Stomach smooth muscle (tissue), 2 donors: ENCODE measurements around the gene KDM6B.

ENCODE experiments used
- H3K27ac ChIP-seq: one replicate; pipeline ENCODE4 v1.7.0; 2013; ENCODE audit warnings: mild to moderate bottlenecking, low read length, inconsistent platforms
- H3K27me3 ChIP-seq, 2 donors: one replicate each; pipeline ENCODE4 v1.7.0; 2013; ENCODE audit warnings: low read length in 2 of 2; ENCODE audit not compliant: insufficient read depth in 2 of 2, control insufficient read depth in 1 of 2
- H3K36me3 ChIP-seq, 2 donors: one replicate each; pipeline ENCODE4 v1.7.0; 2013; ENCODE audit warnings: low read length in 2 of 2; ENCODE audit not compliant: control insufficient read depth in 2 of 2, insufficient read depth in 2 of 2
- H3K4me1 ChIP-seq: one replicate; pipeline ENCODE4 v1.7.0; 2013; ENCODE audit warnings: low read length; ENCODE audit not compliant: control insufficient read depth, insufficient read depth
- H3K4me3 ChIP-seq, 2 donors: one replicate each; pipeline ENCODE4 v1.7.0; 2013; ENCODE audit warnings: low read length in 2 of 2
- H3K9ac ChIP-seq, 2 donors: one replicate each; pipeline ENCODE4 v1.7.0; 2013; ENCODE audit warnings: low read length in 2 of 2, mild to moderate bottlenecking in 1 of 2
- H3K9me3 ChIP-seq, 2 donors: one replicate each; pipeline ENCODE4 v1.7.0; 2013; ENCODE audit warnings: low read length in 2 of 2; ENCODE audit not compliant: control insufficient read depth in 2 of 2
- donor health status: healthy.
- donor health status: Pancreatic carcinoma.

The KDM6B gene

GRCh38 chr17:7841396-7841914 lies 7.4 kb downstream of the KDM6B start:
- no peaks in the 10 kb centered on the region for H3K9me3 ChIP-seq
- peak overlapping the region; percentile 72 to 98 for H3K9ac ChIP-seq
- H3K36me3 ChIP-seq: peaks cover 8 to 15% of the 10 kb centered on the region in 2 donors
- H3K4me3 ChIP-seq: peak overlapping the region; percentile 69 to 87
- no peaks in the 10 kb centered on the region for H3K27me3 ChIP-seq
- H3K27ac ChIP-seq: peak overlapping the region; percentile 92
- H3K4me1 ChIP-seq: peaks cover 72% of the 10 kb centered on the region

- H3K27ac ChIP-seq: peak overlapping the region; percentile 92
- H3K4me3 ChIP-seq: peak overlapping the region; percentile 69 to 87
- peak overlapping the region; percentile 87 to 98 for H3K9ac ChIP-seq
- H3K27me3 ChIP-seq: no peaks in the 10 kb centered on the region
- H3K9me3 ChIP-seq: no peaks in the 10 kb centered on the region
- H3K36me3 ChIP-seq: peaks cover 11 to 16% of the 10 kb centered on the region in 2 donors
- H3K4me1 ChIP-seq: peaks cover 67% of the 10 kb centered on the region
Observed at GRCh38 chr17:7841915-7842379, 7.9 kb downstream of the KDM6B start.

DNA sequence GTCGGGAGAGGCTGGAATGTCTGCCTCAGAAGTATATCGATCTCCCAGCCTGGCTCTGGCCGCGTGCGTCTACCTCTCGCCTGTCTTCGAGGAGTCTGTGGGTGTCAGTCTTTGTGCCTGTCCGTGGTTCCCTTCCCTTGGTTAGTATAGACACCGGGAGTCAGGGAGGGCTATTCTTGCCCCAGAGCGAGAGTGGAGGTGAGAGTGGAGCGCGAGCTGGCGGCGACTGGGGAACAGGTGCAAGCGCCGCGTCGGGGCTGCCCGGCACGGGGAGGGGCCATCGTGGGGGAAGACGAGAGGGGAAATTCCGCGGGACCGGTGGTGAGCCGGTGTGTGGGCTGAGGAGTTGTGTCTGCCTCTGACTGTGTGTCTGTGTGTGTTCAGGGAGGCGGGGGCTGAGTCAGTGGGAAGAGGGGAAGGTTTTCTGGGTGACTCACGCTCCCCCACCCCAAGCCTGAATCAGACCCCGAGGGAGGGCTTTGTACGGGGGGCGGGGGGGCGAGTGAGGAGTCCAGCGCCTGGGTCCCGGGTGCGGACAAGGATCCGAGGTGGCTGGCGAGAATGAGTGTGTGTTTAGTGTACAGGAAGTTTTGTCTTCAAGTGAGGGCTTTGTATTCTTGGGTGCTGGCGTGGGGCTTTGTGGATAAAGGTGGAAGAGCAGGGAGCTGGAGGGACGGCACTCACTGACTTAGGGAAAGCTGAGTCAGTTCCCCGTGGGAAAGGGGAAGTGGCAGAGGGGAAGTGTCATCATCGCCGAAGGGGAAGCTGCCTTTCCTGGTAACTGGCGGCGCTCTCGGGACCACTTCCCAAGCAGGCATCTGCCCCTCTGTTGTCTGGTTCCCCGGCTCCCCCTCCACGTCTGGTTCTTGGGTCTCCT lies 8.6 kb downstream of the KDM6B start:
- no peaks in the 10 kb centered on the region for H3K9me3 ChIP-seq
- H3K27ac ChIP-seq: peak overlapping the region; percentile 92
- H3K4me3 ChIP-seq: peak overlapping the region; percentile 69 to 87
- peaks cover 60% of the 10 kb centered on the region for H3K4me1 ChIP-seq
- H3K36me3 ChIP-seq: peaks cover 16 to 18% of the 10 kb centered on the region in 2 donors
- peak overlapping the region; percentile 87 to 98 for H3K9ac ChIP-seq
- H3K27me3 ChIP-seq: no peaks in the 10 kb centered on the region

DNA sequence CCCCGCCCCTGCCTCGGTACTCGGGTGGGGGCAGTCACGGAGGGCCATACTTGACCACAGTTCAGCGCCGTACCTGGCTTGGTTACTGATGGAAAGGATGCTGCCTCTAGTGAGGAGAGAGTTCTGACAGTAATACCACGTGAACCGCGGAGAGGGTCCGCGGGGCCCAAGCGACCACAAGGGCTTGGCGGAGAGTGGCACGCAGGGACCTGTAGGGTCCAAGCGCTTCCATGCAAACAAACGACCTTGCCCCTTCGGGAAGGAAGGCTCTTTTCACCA lies 9.2 kb downstream of the KDM6B start:
- peak overlapping the region; percentile 78 to 98 for H3K9ac ChIP-seq
- no peaks in the 10 kb centered on the region for H3K27me3 ChIP-seq
- peaks cover 58% of the 10 kb centered on the region for H3K4me1 ChIP-seq
- H3K4me3 ChIP-seq: peak overlapping the region; percentile 69 to 87
- no peaks in the 10 kb centered on the region for H3K9me3 ChIP-seq
- peak overlapping the region; percentile 92 for H3K27ac ChIP-seq
- peaks cover 19 to 20% of the 10 kb centered on the region in 2 donors for H3K36me3 ChIP-seq

DNA sequence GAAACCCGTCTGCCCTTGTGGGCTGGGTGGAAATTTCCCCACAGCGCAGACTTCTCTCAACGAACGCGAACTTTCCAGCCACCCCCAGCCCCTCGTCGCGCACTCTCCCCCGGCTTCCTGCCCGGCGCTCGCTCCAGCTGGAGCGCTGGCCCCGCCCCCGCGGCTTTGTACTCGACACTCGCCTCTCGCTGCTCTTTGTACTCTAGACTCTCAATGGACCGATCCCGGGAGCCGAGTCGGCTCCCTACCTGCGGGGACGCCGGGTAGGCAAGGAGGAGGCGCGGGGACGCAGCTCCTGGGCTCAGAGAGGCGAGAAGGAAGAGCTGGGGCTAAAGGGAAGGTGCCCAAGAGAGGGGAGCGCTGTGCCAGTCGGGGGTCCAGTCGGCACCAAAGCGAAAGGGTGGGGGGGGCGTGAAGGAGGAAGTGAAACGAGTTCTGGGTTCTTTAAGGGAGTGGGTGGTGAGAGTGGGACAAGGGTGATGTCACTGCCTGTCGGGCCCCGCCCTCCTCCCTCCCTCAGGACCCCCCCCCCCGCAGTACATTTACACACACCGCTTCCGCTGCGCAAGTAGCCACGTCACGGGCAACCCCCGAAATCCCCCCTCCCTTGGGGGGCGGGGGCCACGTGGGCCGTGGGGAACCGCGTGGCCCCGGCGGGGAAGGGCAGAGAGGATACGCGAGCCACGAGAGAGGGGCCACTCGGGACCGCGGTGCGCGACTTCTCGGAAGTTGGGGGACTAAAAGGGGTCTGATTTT lies 9.7 kb downstream of the KDM6B start:
- peak overlapping the region; percentile 79 to 98 for H3K9ac ChIP-seq
- peaks cover 19 to 20% of the 10 kb centered on the region in 2 donors for H3K36me3 ChIP-seq
- no peaks in the 10 kb centered on the region for H3K27me3 ChIP-seq
- H3K4me3 ChIP-seq: peak overlapping the region; percentile 69 to 87
- peaks cover 54% of the 10 kb centered on the region for H3K4me1 ChIP-seq
- no peaks in the 10 kb centered on the region for H3K9me3 ChIP-seq
- peak overlapping the region; percentile 92 for H3K27ac ChIP-seq

DNA sequence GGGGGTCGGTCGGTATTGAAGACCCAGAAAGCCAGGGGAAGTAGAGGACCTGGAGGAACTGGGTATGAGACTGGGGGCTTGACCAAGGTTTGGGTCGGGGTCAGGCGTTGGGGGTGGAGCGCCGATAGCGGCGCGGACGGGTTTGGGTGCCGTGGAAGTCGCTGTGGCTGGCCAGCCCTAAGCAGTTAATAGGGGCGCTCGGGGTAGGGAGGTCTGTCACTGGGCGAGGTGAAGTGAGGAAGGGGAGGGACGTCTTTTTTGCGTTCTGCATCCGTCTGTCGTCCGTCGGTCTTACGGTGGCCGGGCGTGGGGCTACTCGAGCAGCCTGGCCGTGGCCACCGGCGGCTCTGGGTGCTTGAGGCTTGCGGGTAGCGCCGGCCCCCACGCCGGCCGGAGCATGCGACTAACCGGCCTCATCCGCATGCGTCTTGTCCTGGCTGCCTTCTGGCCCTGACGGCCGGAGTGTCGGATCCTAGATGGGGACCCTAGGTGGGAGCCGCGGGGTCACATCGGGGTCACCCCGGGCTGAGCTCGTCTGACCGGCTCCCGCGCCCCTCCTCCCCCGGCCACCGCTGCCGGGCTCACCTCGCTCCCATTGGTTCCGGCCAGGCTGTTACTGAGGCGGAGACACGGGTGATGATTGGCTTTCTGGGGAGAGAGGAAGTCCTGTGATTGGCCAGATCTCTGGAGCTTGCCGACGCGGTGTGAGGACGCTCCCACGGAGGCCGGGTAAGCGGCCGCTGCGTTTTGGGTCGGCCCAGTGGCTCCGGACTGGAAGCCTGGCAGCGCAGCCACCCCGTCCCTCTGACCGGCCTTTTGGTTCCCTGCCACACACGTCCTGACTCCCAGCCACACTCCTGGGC lies 10.5 kb downstream of the KDM6B start:
- Histone ChIP-seq H3K9ac (peak overlapping the region; percentile 79 to 98), H3K4me1 (peaks cover 46% of the 10 kb centered on the region), H3K9me3 (no peaks in the 10 kb centered on the region), H3K36me3 (peaks cover 23 to 25% of the 10 kb centered on the region in 2 donors), H3K27me3 (no peaks in the 10 kb centered on the region), H3K4me3 (peak overlapping the region; percentile 69 to 87), H3K27ac (peak overlapping the region; percentile 92)

- peaks cover 27 to 31% of the 10 kb centered on the region in 2 donors for H3K36me3 ChIP-seq
- H3K27me3 ChIP-seq: no peaks in the 10 kb centered on the region
- H3K9me3 ChIP-seq: no peaks in the 10 kb centered on the region
- peaks cover 41% of the 10 kb centered on the region for H3K4me1 ChIP-seq
- peak overlapping the region; percentile 69 to 87 for H3K4me3 ChIP-seq
- H3K27ac ChIP-seq: peak overlapping the region; percentile 92
- peak overlapping the region; percentile 68 to 98 for H3K9ac ChIP-seq
Observed at GRCh38 chr17:7845359-7846062, 11.5 kb downstream of the KDM6B start.

GRCh38 chr17:7846063-7846735 lies 12.2 kb downstream of the KDM6B start:
- H3K9ac ChIP-seq: no peak overlapping the region
- H3K4me3 ChIP-seq: no peak overlapping the region
- H3K27ac ChIP-seq: no peak overlapping the region
- H3K27me3 ChIP-seq: no peaks in the 10 kb centered on the region
- peaks cover 28 to 37% of the 10 kb centered on the region in 2 donors for H3K36me3 ChIP-seq
- H3K9me3 ChIP-seq: no peaks in the 10 kb centered on the region
- peaks cover 38% of the 10 kb centered on the region for H3K4me1 ChIP-seq

DNA sequence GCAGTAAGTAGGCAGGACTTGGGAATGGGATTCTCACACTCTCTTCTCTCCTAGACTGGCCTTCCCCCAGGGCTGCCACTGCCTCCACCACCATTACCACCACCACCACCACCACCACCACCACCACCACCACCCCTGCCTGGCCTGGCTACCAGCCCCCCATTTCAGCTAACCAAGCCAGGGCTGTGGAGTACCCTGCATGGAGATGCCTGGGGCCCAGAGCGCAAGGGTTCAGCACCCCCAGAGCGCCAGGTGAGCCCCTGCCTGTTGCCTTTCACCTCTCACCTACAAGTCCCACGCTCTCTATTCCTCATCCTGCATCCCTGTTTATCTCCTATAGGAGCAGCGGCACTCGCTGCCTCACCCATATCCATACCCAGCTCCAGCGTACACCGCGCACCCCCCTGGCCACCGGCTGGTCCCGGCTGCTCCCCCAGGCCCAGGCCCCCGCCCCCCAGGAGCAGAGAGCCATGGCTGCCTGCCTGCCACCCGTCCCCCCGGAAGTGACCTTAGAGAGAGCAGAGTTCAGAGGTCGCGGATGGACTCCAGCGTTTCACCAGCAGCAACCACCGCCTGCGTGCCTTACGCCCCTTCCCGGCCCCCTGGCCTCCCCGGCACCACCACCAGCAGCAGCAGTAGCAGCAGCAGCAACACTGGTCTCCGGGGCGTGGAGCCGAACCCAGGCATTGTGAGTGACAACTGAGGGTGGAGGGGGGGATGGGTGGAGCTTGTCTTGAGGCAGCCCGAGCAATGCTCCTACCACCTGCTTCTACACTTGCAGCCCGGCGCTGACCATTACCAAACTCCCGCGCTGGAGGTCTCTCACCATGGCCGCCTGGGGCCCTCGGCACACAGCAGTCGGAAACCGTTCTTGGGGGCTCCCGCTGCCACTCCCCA lies 13.0 kb downstream of the KDM6B start:
- Histone ChIP-seq H3K9me3 (no peaks in the 10 kb centered on the region), H3K4me3 (no peak overlapping the region), H3K27me3 (no peaks in the 10 kb centered on the region), H3K9ac (no peak overlapping the region), H3K4me1 (peaks cover 41% of the 10 kb centered on the region), H3K27ac (no peak overlapping the region), H3K36me3 (peaks cover 31 to 43% of the 10 kb centered on the region in 2 donors)
